ENCODE results near the gene FAXDC2. TPM values are rescaled to one million over a fixed set of nuclear protein-coding genes. Genes with fewer than 3 reads are reported as not detected.

Gene FAXDC2
- total and polyA plus RNA-seq, 2 of the 13 experiments (the other 11 are each of a cell fraction or from before 2014, with no cell fraction given), result 4.7 to 58.8 TPM

DNA sequence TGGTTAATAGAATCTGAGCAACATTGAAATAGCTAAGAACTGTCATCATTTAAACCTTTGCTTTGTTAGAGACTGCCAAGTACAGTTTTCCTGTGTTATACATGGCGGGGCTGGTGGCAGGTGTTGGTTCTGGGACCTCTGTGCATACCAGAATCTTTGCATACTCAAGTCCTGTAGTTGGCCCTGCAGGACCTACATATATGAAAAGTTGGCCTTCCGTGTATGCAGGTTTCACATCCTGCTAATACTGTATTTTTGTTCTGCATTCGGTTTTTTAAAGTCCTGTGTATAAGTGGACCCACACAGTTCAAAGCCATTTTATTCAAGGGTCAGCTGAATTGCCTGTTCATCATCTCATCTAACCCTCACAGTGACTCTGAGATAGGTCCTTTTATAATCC is 58.9 kb downstream of the FAXDC2 start:
- DNase-seq (ENCODE audit: low spot score) (no peak), FAIRE-seq (no peak), ATAC-seq (no peak)
- Histone ChIP-seq H3K36me3 (replicated peaks in 1 of 2; ENCODE audit: control insufficient read depth in 1 of 2, insufficient read depth in 2 of 2, low read length in 2 of 2) (peaks cover 31 to 65% of the 10 kb centered on the region in 2 experiments), H3K27ac (ENCODE audit: extremely low read length, insufficient read depth, low read length) (no peak overlapping the region), H4K20me1 (ENCODE audit: insufficient read depth, low read length) (peaks cover 24% of the 10 kb centered on the region), H3K79me2 (ENCODE audit: insufficient read depth, low read length) (peaks cover 40% of the 10 kb centered on the region), H3K4me1 (ENCODE audit: insufficient read depth, low read length) (peaks cover 8% of the 10 kb centered on the region; the same call in 1 of the 2 replicates), H3K4me2 (ENCODE audit: low read depth, low read length) (no peak overlapping the region), H2AFZ (ENCODE audit: low read length) (no peak overlapping the region), H3K9me3 (ENCODE audit: low read length) (no peaks in the 10 kb centered on the region), H3K9ac (ENCODE audit: insufficient read depth, low read depth, low read length) (no peak overlapping the region), H3K27me3 (ENCODE audit: control insufficient read depth in 1 of 2, insufficient read depth in 2 of 2, low read length in 2 of 2) (no peaks in the 10 kb centered on the region), H3K4me3 (replicated peaks in 1 of 3; ENCODE audit: insufficient read depth in 1 of 3, low read depth in 2 of 3, low read length in 3 of 3) (no peak overlapping the region)
- in situ Hi-C loops (cut with HindIII; ENCODE audit: extremely low pct_ligation_motif_present, low pct_unique_long_range_greater_than_20kb) (no loop called here), intact Hi-C loops (cut with micrococcal nuclease; ENCODE audit: unreplicated experiment) (no loop called here)
- 94% methylated on average over 2 of the region's 3 CpGs for WGBS (ENCODE audit: low lambda C conversion rate)
- TF ChIP-seq POLR2AphosphoS2 (IDR thresholded peaks at IDR 0.05; ENCODE audit: low read depth, low read length) (no peak), RNF2 (conservative IDR thresholded peaks at IDR 0.05; ENCODE audit: low read depth) (no peak), SETDB1 (CRISPR knock-in tag; IDR thresholded peaks at IDR 0.05; ENCODE audit: borderline replicate concordance) (no peak), NBN (conservative IDR thresholded peaks at IDR 0.05) (no peak), SOX13 (IDR thresholded peaks at IDR 0.05) (no peak), SOX13 (CRISPR knock-in tag; conservative IDR thresholded peaks at IDR 0.05 in 1 of 2, IDR thresholded peaks at IDR 0.05 in 1 of 2) (no peak), ZNF589 (CRISPR knock-in tag; conservative IDR thresholded peaks at IDR 0.05) (no peak), ZNF124 (CRISPR knock-in tag; IDR thresholded peaks at IDR 0.05) (no peak), KDM4B (CRISPR knock-in tag; IDR thresholded peaks at IDR 0.05) (no peak), ZHX2 (IDR thresholded peaks at IDR 0.05; ENCODE audit: low read depth) (no peak), ZHX2 (CRISPR knock-in tag; IDR thresholded peaks at IDR 0.05; ENCODE audit: borderline replicate concordance) (no peak), KAT2B (IDR thresholded peaks at IDR 0.05; ENCODE audit: borderline replicate concordance, low read depth, low read length) (no peak), CREBL2 (CRISPR knock-in tag; IDR thresholded peaks at IDR 0.05; ENCODE audit: borderline replicate concordance) (no peak), SIX4 (CRISPR knock-in tag; IDR thresholded peaks at IDR 0.05) (no peak), ZNF24 (IDR thresholded peaks at IDR 0.05) (no peak), PPARG (CRISPR knock-in tag; conservative IDR thresholded peaks at IDR 0.05) (no peak), CBX1 (IDR thresholded peaks at IDR 0.05; ENCODE audit: low read depth) (no peak)
- TF ChIP-seq, protein P1, sequence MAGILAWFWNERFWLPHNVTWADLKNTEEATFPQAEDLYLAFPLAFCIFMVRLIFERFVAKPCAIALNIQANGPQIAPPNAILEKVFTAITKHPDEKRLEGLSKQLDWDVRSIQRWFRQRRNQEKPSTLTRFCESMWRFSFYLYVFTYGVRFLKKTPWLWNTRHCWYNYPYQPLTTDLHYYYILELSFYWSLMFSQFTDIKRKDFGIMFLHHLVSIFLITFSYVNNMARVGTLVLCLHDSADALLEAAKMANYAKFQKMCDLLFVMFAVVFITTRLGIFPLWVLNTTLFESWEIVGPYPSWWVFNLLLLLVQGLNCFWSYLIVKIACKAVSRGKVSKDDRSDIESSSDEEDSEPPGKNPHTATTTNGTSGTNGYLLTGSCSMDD (CRISPR knock-in tag; IDR thresholded peaks at IDR 0.05), result no peak
- ChIA-PET CTCF (ENCODE audit: low intra/inter-chr PET ratio, low total read pairs) (no interaction called here), POLR2A (no interaction called here)
- BruUV-seq (replicated peaks), result no TSS peak

Data from HepG2 (cell line).